Measurements from ENCODE around the gene INTS11.

DNA sequence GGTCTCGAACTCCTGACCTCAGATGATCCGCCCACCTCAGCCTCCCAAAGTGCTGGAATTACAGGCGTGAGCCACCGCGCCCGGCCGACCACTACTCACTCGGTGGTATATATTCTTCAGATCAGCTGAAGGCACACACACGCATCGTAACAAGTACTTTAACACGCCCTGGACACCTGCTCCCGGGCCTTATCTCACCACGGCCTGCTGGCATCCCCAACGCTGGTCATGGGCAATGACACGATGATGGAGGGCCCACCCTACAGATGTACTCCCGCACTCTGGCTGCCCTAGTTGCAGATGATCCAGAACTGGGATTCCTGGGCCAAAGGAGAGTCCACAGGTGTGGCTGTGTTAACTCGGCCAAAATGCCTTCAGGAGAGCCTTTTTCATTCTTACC, 62.4 kb downstream of the INTS11 start:
- no peak for TF ChIP-seq EZH2 (IDR thresholded peaks at IDR 0.05; ENCODE audit: borderline replicate concordance, control insufficient read depth, low read depth, low read length)
- TF ChIP-seq, protein P1, sequence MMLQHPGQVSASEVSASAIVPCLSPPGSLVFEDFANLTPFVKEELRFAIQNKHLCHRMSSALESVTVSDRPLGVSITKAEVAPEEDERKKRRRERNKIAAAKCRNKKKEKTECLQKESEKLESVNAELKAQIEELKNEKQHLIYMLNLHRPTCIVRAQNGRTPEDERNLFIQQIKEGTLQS (IDR thresholded peaks at IDR 0.05; ENCODE audit: borderline replicate concordance, extremely low read depth, low read depth, low read length) = no peak
- TF ChIP-seq POLR2A (IDR thresholded peaks at IDR 0.05; ENCODE audit: low read depth, low read length) = no peak
- TF ChIP-seq SPI1 (IDR thresholded peaks at IDR 0.05; ENCODE audit: borderline replicate concordance, insufficient read depth, low read depth, low read length) = no peak
- TF ChIP-seq LARP7 (IDR thresholded peaks at IDR 0.05) = no peak
- TF ChIP-seq, protein P2, sequence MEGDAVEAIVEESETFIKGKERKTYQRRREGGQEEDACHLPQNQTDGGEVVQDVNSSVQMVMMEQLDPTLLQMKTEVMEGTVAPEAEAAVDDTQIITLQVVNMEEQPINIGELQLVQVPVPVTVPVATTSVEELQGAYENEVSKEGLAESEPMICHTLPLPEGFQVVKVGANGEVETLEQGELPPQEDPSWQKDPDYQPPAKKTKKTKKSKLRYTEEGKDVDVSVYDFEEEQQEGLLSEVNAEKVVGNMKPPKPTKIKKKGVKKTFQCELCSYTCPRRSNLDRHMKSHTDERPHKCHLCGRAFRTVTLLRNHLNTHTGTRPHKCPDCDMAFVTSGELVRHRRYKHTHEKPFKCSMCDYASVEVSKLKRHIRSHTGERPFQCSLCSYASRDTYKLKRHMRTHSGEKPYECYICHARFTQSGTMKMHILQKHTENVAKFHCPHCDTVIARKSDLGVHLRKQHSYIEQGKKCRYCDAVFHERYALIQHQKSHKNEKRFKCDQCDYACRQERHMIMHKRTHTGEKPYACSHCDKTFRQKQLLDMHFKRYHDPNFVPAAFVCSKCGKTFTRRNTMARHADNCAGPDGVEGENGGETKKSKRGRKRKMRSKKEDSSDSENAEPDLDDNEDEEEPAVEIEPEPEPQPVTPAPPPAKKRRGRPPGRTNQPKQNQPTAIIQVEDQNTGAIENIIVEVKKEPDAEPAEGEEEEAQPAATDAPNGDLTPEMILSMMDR (IDR thresholded peaks at IDR 0.05 in 2 of 3, conservative IDR thresholded peaks at IDR 0.05 in 1 of 3; ENCODE audit: control insufficient read depth in 2 of 3, extremely low read depth in 1 of 3, insufficient read depth in 1 of 3, low read depth in 3 of 3, low read length in 3 of 3) = no peak
- TF ChIP-seq BACH1 (IDR thresholded peaks at IDR 0.05; ENCODE audit: borderline replicate concordance) = no peak
- TF ChIP-seq MXI1 (IDR thresholded peaks at IDR 0.05; ENCODE audit: low read depth, low read length) = no peak
- TF ChIP-seq CBX5 (IDR thresholded peaks at IDR 0.05; ENCODE audit: low read depth) = no peak
